ENCODE data around the gene TP53I3. TPM values are rescaled to one million over a fixed set of nuclear protein-coding genes. Genes with fewer than 3 reads are reported as not detected.

TP53I3 gene
- total and polyA plus RNA-seq, 2 donors (not counting 1 experiment from before 2014, with no cell fraction given) = 31.0 to 75.5 TPM

DNA sequence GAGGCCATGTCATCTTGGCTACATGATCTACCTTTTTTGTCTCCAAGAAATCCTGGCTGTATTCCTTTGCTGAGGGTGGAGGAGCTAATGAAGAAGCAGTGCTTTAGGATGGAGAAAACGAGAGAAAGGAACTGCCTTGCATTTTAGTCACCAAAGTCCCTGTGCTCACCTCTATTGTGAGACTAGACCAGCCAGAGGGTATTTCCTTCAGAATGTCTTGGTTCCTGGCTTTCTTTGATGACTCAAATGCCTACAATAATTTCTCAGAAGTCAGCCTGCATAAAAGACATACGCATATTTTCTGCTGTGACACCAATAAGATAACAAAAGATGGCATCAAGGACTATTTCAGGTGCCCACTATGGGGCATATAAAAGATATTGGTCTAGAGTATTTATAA is 19.3 kb downstream of the TP53I3 start:
- DNase-seq (ENCODE audit: low read depth in 2 of 2) = no peak
- Histone ChIP-seq H3K4me3 (replicated peaks in 1 of 4; ENCODE audit: control extremely low read depth in 1 of 4, insufficient read depth in 1 of 4, low read depth in 3 of 4, low read length in 4 of 4) (no peak overlapping the region), H3K4me2 (ENCODE audit: extremely low read depth, insufficient read depth, low read length) (no peak overlapping the region), H3K27ac (ENCODE audit: insufficient read depth, low read length) (no peak overlapping the region), H2AFZ (ENCODE audit: low read length) (no peak overlapping the region), H3K9me3 (ENCODE audit: control insufficient read depth, insufficient read depth, low read depth, low read length) (no peaks in the 10 kb centered on the region), H3K27me3 (ENCODE audit: control insufficient read depth, insufficient read depth, low read length) (no peaks in the 10 kb centered on the region), H3K79me2 (ENCODE audit: control insufficient read depth, insufficient read depth, low read length) (no peaks in the 10 kb centered on the region), H3K36me3 (ENCODE audit: control insufficient read depth, insufficient read depth, low read length) (peaks cover 3% of the 10 kb centered on the region), H4K20me1 (ENCODE audit: control insufficient read depth, extremely low read depth, insufficient read depth, low read length) (no peaks in the 10 kb centered on the region), H3K4me1 (ENCODE audit: control insufficient read depth, extremely low read depth, insufficient read depth, low read length) (no peaks in the 10 kb centered on the region), H3K9ac (ENCODE audit: insufficient read depth, low read length) (no peak overlapping the region)
- TF ChIP-seq EZH2 (IDR thresholded peaks at IDR 0.05; ENCODE audit: low read length, missing control alignments) = no peak
- TF ChIP-seq, protein P1, sequence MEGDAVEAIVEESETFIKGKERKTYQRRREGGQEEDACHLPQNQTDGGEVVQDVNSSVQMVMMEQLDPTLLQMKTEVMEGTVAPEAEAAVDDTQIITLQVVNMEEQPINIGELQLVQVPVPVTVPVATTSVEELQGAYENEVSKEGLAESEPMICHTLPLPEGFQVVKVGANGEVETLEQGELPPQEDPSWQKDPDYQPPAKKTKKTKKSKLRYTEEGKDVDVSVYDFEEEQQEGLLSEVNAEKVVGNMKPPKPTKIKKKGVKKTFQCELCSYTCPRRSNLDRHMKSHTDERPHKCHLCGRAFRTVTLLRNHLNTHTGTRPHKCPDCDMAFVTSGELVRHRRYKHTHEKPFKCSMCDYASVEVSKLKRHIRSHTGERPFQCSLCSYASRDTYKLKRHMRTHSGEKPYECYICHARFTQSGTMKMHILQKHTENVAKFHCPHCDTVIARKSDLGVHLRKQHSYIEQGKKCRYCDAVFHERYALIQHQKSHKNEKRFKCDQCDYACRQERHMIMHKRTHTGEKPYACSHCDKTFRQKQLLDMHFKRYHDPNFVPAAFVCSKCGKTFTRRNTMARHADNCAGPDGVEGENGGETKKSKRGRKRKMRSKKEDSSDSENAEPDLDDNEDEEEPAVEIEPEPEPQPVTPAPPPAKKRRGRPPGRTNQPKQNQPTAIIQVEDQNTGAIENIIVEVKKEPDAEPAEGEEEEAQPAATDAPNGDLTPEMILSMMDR (conservative IDR thresholded peaks at IDR 0.05 in 1 of 2, IDR thresholded peaks at IDR 0.05 in 1 of 2; ENCODE audit: low read depth in 1 of 2, low read length in 2 of 2) = no peak

DNA sequence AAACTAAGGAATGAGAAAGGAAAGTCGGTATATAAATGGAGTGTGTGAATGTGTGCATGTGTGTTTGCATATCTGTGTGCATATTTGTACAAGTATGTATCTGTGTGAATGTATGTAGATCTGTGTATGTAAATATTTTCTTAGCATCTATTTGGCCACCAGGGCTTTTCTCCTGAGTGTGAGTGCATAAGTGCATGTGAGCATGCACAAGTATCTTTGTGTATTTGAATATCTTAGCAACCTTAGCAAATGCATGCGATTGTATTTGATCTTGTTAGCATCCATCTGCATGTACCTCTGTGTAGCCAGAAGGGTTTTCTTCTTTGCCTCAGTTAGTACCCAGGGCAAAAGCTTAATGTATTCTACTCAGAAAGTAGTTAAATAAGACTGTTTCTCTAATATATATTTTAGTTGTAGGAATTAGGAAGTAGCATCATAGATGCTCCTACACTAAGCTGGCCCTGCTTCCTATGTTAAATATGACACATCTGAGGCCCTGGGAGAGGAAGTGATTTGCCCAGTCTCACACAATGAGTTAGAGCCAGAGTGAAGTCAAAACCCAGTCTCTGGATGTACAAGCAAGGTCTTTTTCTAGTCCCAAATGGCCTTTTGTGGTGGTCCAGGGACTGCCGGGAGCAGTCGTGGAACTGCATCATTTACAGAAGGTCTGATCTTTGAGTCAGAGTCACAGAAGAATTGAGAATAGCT is 25.9 kb downstream of the TP53I3 start:
- Histone ChIP-seq H3K4me3 (replicated peaks in 1 of 4; ENCODE audit: control extremely low read depth in 1 of 4, insufficient read depth in 1 of 4, low read depth in 3 of 4, low read length in 4 of 4) (no peak overlapping the region), H3K27me3 (ENCODE audit: control insufficient read depth, insufficient read depth, low read length) (no peaks in the 10 kb centered on the region), H3K79me2 (ENCODE audit: control insufficient read depth, insufficient read depth, low read length) (no peaks in the 10 kb centered on the region), H3K27ac (ENCODE audit: insufficient read depth, low read length) (no peak overlapping the region), H3K36me3 (ENCODE audit: control insufficient read depth, insufficient read depth, low read length) (no peaks in the 10 kb centered on the region), H2AFZ (ENCODE audit: low read length) (no peak overlapping the region), H3K4me1 (ENCODE audit: control insufficient read depth, extremely low read depth, insufficient read depth, low read length) (no peaks in the 10 kb centered on the region), H3K9me3 (ENCODE audit: control insufficient read depth, insufficient read depth, low read depth, low read length) (no peaks in the 10 kb centered on the region), H3K4me2 (ENCODE audit: extremely low read depth, insufficient read depth, low read length) (no peak overlapping the region), H3K9ac (ENCODE audit: insufficient read depth, low read length) (no peak overlapping the region), H4K20me1 (ENCODE audit: control insufficient read depth, extremely low read depth, insufficient read depth, low read length) (no peaks in the 10 kb centered on the region)
- TF ChIP-seq EZH2 (IDR thresholded peaks at IDR 0.05; ENCODE audit: low read length, missing control alignments) = no peak
- TF ChIP-seq, protein P1 (conservative IDR thresholded peaks at IDR 0.05 in 1 of 2, IDR thresholded peaks at IDR 0.05 in 1 of 2; ENCODE audit: low read depth in 1 of 2, low read length in 2 of 2) = no peak
- no peak for DNase-seq (ENCODE audit: low read depth in 2 of 2)

DNA sequence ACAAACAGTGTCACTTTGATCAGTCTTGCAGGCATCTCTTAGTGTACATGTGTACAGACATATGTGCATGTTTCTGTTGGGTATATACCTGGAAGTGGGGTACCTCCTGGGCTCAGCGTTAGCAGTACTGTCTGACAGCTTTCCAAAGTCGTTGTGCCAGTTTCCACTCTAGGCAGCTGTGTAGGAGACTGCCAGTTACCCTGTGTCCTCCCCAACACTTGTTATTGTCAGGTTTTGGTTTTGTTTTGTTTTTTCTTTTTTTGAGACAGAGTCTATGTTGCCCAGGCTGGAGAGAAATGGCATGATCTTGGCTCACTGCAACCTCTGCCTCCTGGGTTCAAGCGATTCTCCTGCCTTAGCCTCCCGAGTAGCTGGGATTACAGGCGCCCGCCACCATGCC is 28.9 kb downstream of the TP53I3 start:
- TF ChIP-seq EZH2 (IDR thresholded peaks at IDR 0.05; ENCODE audit: low read length, missing control alignments) = no peak
- TF ChIP-seq, protein P1 (conservative IDR thresholded peaks at IDR 0.05 in 1 of 2, IDR thresholded peaks at IDR 0.05 in 1 of 2; ENCODE audit: low read depth in 1 of 2, low read length in 2 of 2) = no peak
- Histone ChIP-seq H4K20me1 (ENCODE audit: control insufficient read depth, extremely low read depth, insufficient read depth, low read length) (no peaks in the 10 kb centered on the region), H3K9me3 (ENCODE audit: control insufficient read depth, insufficient read depth, low read depth, low read length) (no peaks in the 10 kb centered on the region), H3K36me3 (ENCODE audit: control insufficient read depth, insufficient read depth, low read length) (no peaks in the 10 kb centered on the region), H3K79me2 (ENCODE audit: control insufficient read depth, insufficient read depth, low read length) (no peaks in the 10 kb centered on the region), H2AFZ (ENCODE audit: low read length) (no peak overlapping the region), H3K27ac (ENCODE audit: insufficient read depth, low read length) (no peak overlapping the region), H3K4me2 (ENCODE audit: extremely low read depth, insufficient read depth, low read length) (no peak overlapping the region), H3K4me3 (replicated peaks in 1 of 4; ENCODE audit: control extremely low read depth in 1 of 4, insufficient read depth in 1 of 4, low read depth in 3 of 4, low read length in 4 of 4) (no peak overlapping the region), H3K9ac (ENCODE audit: insufficient read depth, low read length) (no peak overlapping the region), H3K27me3 (ENCODE audit: control insufficient read depth, insufficient read depth, low read length) (no peaks in the 10 kb centered on the region), H3K4me1 (ENCODE audit: control insufficient read depth, extremely low read depth, insufficient read depth, low read length) (no peaks in the 10 kb centered on the region)
- no peak for DNase-seq (ENCODE audit: low read depth in 2 of 2)

Measured in fibroblast of lung (primary cell).